Glutamatergic neuron (in vitro differentiated cells): ENCODE results near the gene DGKB. TPM values are rescaled to one million over a fixed set of nuclear protein-coding genes. Genes with fewer than 3 reads are reported as not detected.
A peak's percentile ranks its signal among the peaks of the same experiment; 100 is the strongest.

Source experiments
- DNase-seq: peaks from one replicate; pipeline ENCODE4 v3.0.0; 2022
- H3K27ac Mint-ChIP-seq: one replicate; pipeline ENCODE4 v1.8.0; 2020; ENCODE audit warnings: mild to moderate bottlenecking, mixed read lengths, inconsistent platforms; ENCODE audit not compliant: unreplicated experiment
- H3K27me3 Mint-ChIP-seq: one replicate; pipeline ENCODE4 v1.8.0; 2020; ENCODE audit warnings: mild to moderate bottlenecking, moderate library complexity, mixed read lengths, inconsistent platforms; ENCODE audit not compliant: unreplicated experiment
- H3K36me3 Mint-ChIP-seq: one replicate; pipeline ENCODE4 v1.8.0; 2020; ENCODE audit warnings: mild to moderate bottlenecking, mixed read lengths, inconsistent platforms; ENCODE audit not compliant: unreplicated experiment
- H3K4me1 Mint-ChIP-seq: one replicate; pipeline ENCODE4 v1.8.0; 2020; ENCODE audit warnings: mild to moderate bottlenecking, low read depth, mixed read lengths, inconsistent platforms; ENCODE audit not compliant: unreplicated experiment
- H3K4me3 Mint-ChIP-seq: one replicate; pipeline ENCODE4 v1.8.0; 2020; ENCODE audit warnings: mild to moderate bottlenecking, mixed read lengths, inconsistent platforms; ENCODE audit not compliant: unreplicated experiment
- H3K9me3 Mint-ChIP-seq: one replicate; pipeline ENCODE4 v1.8.0; 2020; ENCODE audit warnings: mild to moderate bottlenecking, moderate library complexity, mixed read lengths, inconsistent platforms; ENCODE audit not compliant: unreplicated experiment
- total RNA-seq: library from RNA; stranded (reverse); fragmentation: NEBNext Ultra II Directional; extraction: Animal tissue kit (Norgen Biotek cat#: 25700); gene quantifications from one replicate; pipeline ENCODE4 v1.2.1, GENCODE V29; 2021; ENCODE audit not compliant: unreplicated experiment
- TF ChIP-seq, protein P1 (sequence below): fragments of 200-600 bp; sonication (generic); IDR thresholded peaks from one replicate; pipeline ENCODE4 v1.5.0; 2021; ENCODE audit not compliant: partially characterized antibody, unreplicated experiment

DGKB gene
- total RNA-seq, 1 donor from 2014 or later: 57.8 TPM

DNA sequence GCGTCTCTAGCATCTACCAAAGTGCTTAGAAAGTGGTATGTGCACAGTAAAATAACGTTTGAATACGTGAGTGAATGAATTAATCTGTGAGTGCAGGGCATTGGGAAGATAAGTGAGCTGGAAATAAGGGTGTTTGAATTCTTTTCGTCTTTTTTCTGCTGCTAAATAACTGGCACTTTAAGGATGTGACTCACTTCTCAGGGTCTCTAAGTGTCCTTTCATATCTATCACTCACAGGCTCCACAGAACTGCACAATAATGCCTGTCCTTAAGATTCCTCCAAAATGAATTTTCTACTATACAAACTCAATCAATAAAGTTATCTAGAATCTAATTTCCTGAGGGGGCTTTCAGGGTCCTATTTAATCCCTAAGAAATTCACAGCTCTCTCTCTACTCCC is 3.2 kb upstream of the DGKB start:
- H3K36me3 Mint-ChIP-seq: no peaks in the 10 kb centered on the region
- H3K4me3 Mint-ChIP-seq: no peak overlapping the region
- no peak overlapping the region for H3K27ac Mint-ChIP-seq
- H3K27me3 Mint-ChIP-seq: no peaks in the 10 kb centered on the region
- no peak for DNase-seq
- H3K4me1 Mint-ChIP-seq: peaks cover 13% of the 10 kb centered on the region
- H3K9me3 Mint-ChIP-seq: no peaks in the 10 kb centered on the region
- TF ChIP-seq, protein P1, sequence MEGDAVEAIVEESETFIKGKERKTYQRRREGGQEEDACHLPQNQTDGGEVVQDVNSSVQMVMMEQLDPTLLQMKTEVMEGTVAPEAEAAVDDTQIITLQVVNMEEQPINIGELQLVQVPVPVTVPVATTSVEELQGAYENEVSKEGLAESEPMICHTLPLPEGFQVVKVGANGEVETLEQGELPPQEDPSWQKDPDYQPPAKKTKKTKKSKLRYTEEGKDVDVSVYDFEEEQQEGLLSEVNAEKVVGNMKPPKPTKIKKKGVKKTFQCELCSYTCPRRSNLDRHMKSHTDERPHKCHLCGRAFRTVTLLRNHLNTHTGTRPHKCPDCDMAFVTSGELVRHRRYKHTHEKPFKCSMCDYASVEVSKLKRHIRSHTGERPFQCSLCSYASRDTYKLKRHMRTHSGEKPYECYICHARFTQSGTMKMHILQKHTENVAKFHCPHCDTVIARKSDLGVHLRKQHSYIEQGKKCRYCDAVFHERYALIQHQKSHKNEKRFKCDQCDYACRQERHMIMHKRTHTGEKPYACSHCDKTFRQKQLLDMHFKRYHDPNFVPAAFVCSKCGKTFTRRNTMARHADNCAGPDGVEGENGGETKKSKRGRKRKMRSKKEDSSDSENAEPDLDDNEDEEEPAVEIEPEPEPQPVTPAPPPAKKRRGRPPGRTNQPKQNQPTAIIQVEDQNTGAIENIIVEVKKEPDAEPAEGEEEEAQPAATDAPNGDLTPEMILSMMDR: no peak

DNA sequence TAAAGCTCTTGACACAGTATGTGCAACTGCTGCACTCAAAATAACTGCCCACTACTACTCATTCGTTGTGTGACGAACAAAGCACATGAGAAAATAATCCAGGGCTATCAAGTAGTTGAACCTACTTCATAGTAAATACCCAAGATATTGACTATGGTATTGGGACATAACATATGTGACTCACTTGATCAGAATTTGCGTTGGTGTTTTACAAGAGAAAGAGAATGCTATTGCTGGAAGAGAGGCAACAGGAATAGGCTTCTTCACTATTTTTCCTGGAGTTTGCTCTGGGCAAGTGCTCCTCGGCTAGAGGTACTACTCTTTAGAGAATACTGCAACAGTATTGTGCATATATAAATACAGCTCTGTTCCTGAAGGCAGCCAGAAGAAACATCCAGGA is 2.5 kb downstream of the DGKB start:
- no peaks in the 10 kb centered on the region for H3K27me3 Mint-ChIP-seq
- H3K27ac Mint-ChIP-seq: peak overlapping the region; percentile 71
- peak overlapping the region; percentile 81 for H3K4me3 Mint-ChIP-seq
- H3K9me3 Mint-ChIP-seq: no peaks in the 10 kb centered on the region
- DNase-seq: no peak
- H3K36me3 Mint-ChIP-seq: no peaks in the 10 kb centered on the region
- peaks cover 23% of the 10 kb centered on the region for H3K4me1 Mint-ChIP-seq
- TF ChIP-seq, protein P1: no peak

DNA sequence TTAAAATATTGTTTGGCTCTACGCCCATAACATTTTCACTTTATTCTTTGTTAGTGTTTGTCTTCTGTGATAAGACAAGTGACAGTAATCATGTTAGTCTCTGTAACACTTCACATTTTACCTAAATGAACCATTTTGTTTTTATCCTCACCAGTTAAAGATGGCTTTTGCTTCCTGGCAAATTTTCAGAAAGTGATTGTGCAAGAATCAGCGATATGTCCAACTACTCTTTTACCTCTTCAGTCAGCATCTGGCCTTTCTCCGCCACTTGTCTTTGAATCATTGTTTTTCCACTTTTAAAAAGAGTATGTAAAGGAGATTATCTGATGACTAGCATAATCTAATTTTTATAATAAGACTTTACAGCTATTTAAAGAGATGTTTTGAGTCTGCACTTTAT is 3.5 kb downstream of the DGKB start:
- Mint-ChIP-seq H3K4me3 (peak overlapping the region; percentile 81), H3K36me3 (no peaks in the 10 kb centered on the region), H3K27ac (no peak overlapping the region), H3K4me1 (peaks cover 21% of the 10 kb centered on the region), H3K9me3 (no peaks in the 10 kb centered on the region), H3K27me3 (no peaks in the 10 kb centered on the region)
- TF ChIP-seq, protein P1: no peak
- DNase-seq: no peak

DNA sequence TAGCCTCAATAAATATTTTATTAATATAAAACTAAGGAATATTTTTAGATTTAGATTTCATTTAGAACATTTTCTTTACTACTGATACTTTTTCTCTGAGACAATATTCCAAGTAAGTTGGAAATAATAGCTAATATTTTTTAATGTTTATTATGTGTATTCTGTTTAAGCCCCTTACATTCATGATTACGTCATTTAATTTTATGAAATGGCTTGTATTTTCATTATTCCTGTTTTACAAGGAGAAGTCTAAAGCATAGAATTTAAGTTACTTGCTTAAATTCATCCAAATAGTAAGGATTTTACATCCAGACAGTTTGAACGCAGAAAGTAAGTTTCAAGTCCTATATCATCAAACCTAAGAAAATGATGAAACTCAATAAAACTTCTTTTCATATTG is 6.1 kb downstream of the DGKB start:
- Mint-ChIP-seq H3K27ac (no peak overlapping the region), H3K9me3 (no peaks in the 10 kb centered on the region), H3K4me1 (peaks cover 18% of the 10 kb centered on the region), H3K27me3 (no peaks in the 10 kb centered on the region), H3K4me3 (no peak overlapping the region), H3K36me3 (no peaks in the 10 kb centered on the region)
- TF ChIP-seq, protein P1: no peak
- no peak for DNase-seq

DNA sequence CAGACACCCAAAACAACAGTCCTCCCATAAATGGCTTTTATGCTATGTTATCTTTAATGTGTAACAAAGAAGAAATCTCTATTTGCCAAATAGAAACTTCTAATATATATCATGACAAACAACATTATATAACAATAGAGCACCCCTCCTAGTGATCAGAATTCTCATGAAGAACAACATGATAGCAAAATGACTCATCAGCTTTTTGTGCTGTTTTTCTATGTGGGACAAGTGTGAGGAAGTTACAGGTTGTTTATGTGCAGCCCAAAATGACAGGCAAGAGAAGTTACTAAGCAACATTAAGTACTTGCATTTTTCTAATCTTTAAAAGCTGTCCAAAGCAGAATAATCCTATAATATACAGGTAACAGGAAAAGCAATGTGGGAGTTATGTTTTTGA is 7.7 kb downstream of the DGKB start:
- Mint-ChIP-seq H3K27ac (no peak overlapping the region), H3K4me1 (peaks cover 7% of the 10 kb centered on the region), H3K36me3 (no peaks in the 10 kb centered on the region), H3K4me3 (no peak overlapping the region), H3K27me3 (no peaks in the 10 kb centered on the region), H3K9me3 (no peaks in the 10 kb centered on the region)
- no peak for DNase-seq
- TF ChIP-seq, protein P1: no peak
